Hepatocyte (in vitro differentiated cells): ENCODE measurements around the gene DCST2.

Source experiments
- CTCF ChIP-seq: fragments of 200-600 bp; sonication (generic); IDR thresholded peaks from 2 replicates; pipeline ENCODE4 v1.5.1; 2016; ENCODE audit warnings: antibody characterized with exemption, mild to moderate bottlenecking; ENCODE audit not compliant: poor library complexity
- EZH2 ChIP-seq: fragments of 200-600 bp; sonication (generic); IDR thresholded peaks from 2 replicates; pipeline ENCODE4 v1.6.1; 2016; ENCODE audit warnings: antibody characterized with exemption, mild to moderate bottlenecking, borderline replicate concordance

- no peak for TF ChIP-seq EZH2
- TF ChIP-seq CTCF: no peak
Measured at GRCh38 chr1:155008015-155008941, 25.3 kb downstream of the DCST2 start.
